SK-N-SH (cell line): ENCODE data around the gene RRP15. TPM values are rescaled to one million over a fixed set of nuclear protein-coding genes. Genes with fewer than 3 reads are reported as not detected.

ENCODE experiments used
- CTCF ChIA-PET: fragments of 300-600, 350-600 bp; formaldehyde crosslinking; extraction: SDS; loops from one replicate; lab custom pipeline; 2021; lab: Yijun Ruan, JAX
- POLR2A ChIA-PET: fragments of 350-600 bp; sonication (Branson Sonifier 250); formaldehyde crosslinking; extraction: SDS; loops from one replicate; lab custom pipeline; 2020; ENCODE audit warnings: antibody characterized with exemption, inconsistent platforms; lab: Yijun Ruan, JAX
- DNase-seq: peaks from one replicate; pipeline ENCODE4 v3.0.0; 2012
- H2AFZ ChIP-seq: fragments of 200-600 bp; sonication (generic); 2 replicates; pipeline ENCODE4 v1.8.1; 2016; ENCODE audit warnings: antibody characterized with exemption, mild to moderate bottlenecking, low read depth
- H3F3A ChIP-seq: fragments of 200-600 bp; sonication (generic); replicated peaks from 2 replicates; pipeline ENCODE3; 2016; ENCODE audit warnings: antibody characterized with exemption, mild to moderate bottlenecking; ENCODE audit not compliant: insufficient read depth
- H3K27ac ChIP-seq, 2 experiments: fragments of 200-500 bp in 1 of 2; fragments of 200-600 bp in 1 of 2; sonication (Bioruptor generic) in 1 of 2; sonication (generic), shearing (Covaris generic) in 1 of 2; 2 replicates each; pipeline versions ENCODE4 v1.5.1 to v1.6.1; 2014 to 2016; ENCODE audit warnings: low read depth in 2 of 2, inconsistent platforms in 1 of 2, low read length in 1 of 2, mild to moderate bottlenecking in 1 of 2, mixed read lengths in 1 of 2
- H3K27me3 ChIP-seq: fragments of 200-600 bp; sonication (generic), shearing (Covaris generic); 2 replicates; pipeline ENCODE4 v1.6.1; 2016; ENCODE audit warnings: mixed run types; ENCODE audit not compliant: insufficient read depth
- H3K36me3 ChIP-seq, 2 experiments: fragments of 200-500 bp in 1 of 2; fragments of 200-600 bp in 1 of 2; sonication (Bioruptor generic) in 1 of 2; sonication (generic) in 1 of 2; replicated peaks in 1 of 2; 2 replicates each; pipeline versions ENCODE3 to v1.5.1; 2014 to 2016; ENCODE audit warnings: low read length in 1 of 2, mild to moderate bottlenecking in 1 of 2; ENCODE audit not compliant: insufficient read depth in 2 of 2, control insufficient read depth in 1 of 2
- H3K4me1 ChIP-seq, 2 experiments: fragments of 200-500 bp in 1 of 2; fragments of 200-600 bp in 1 of 2; sonication (Bioruptor generic) in 1 of 2; sonication (generic), shearing (Covaris generic) in 1 of 2; 2 replicates each; pipeline versions ENCODE4 v1.5.1 to v1.6.1; 2014 to 2016; ENCODE audit warnings: low read depth in 1 of 2, low read length in 1 of 2, mixed run types in 1 of 2; ENCODE audit not compliant: insufficient read depth in 2 of 2, control insufficient read depth in 1 of 2
- H3K4me2 ChIP-seq: fragments of 200-600 bp; sonication (generic), shearing (Covaris generic); 2 replicates; pipeline ENCODE4 v1.6.1; 2017; ENCODE audit warnings: mixed run types
- H3K4me3 ChIP-seq, 2 experiments: fragments of 200-500 bp in 1 of 2; fragments of 200-600 bp in 1 of 2; sonication (Bioruptor generic) in 1 of 2; sonication (generic), shearing (Covaris generic) in 1 of 2; 2 replicates each; pipeline versions ENCODE4 v1.5.1 to v1.8.1; 2014 to 2016; ENCODE audit warnings: low read depth in 2 of 2, inconsistent platforms in 1 of 2, low read length in 1 of 2, mild to moderate bottlenecking in 1 of 2, mixed read lengths in 1 of 2, moderate library complexity in 1 of 2
- H3K79me2 ChIP-seq: fragments of 200-600 bp; sonication (generic); 2 replicates; pipeline ENCODE4 v1.8.1; 2017; ENCODE audit warnings: mild to moderate bottlenecking; ENCODE audit not compliant: insufficient read depth
- H3K9ac ChIP-seq: fragments of 200-600 bp; sonication (generic); 2 replicates; pipeline ENCODE4 v1.6.1; 2017; ENCODE audit warnings: mixed run types
- H3K9me2 ChIP-seq: fragments of 200-600 bp; sonication (generic); 2 replicates; pipeline ENCODE4 v1.6.1; 2017; ENCODE audit warnings: mixed run types
- H3K9me3 ChIP-seq: fragments of 200-600 bp; sonication (generic); 2 replicates; pipeline ENCODE4 v1.6.1; 2017; ENCODE audit warnings: mixed run types, mild to moderate bottlenecking, moderate library complexity
- H4K20me1 ChIP-seq: fragments of 200-600 bp; sonication (generic); 2 replicates; pipeline ENCODE4 v1.6.1; 2017; ENCODE audit warnings: mild to moderate bottlenecking, mixed run types; ENCODE audit not compliant: insufficient read depth
- CHD2 ChIP-seq: fragments of 150-350 bp; IDR thresholded peaks from 2 replicates; pipeline ENCODE4 v1.6.1; 2018; ENCODE audit warnings: low read length; ENCODE audit not compliant: partially characterized antibody
- EP300 ChIP-seq, 2 experiments: IDR thresholded peaks; 2 replicates each; pipeline versions ENCODE4 v1.4.0 to v1.6.1; 2012; ENCODE audit warnings: borderline replicate concordance in 1 of 2, low read depth in 1 of 2, low read length in 1 of 2
- EZH2phosphoT487 ChIP-seq: fragments of 200-600 bp; sonication (generic); IDR thresholded peaks from 2 replicates; pipeline ENCODE4 v1.6.1; 2017; ENCODE audit warnings: low read depth, mixed run types, mild to moderate bottlenecking, antibody characterized with exemption, moderate library complexity, borderline replicate concordance
- FOXJ3 ChIP-seq: sonication (generic); formaldehyde crosslinking; IDR thresholded peaks from 2 replicates; pipeline ENCODE4 v1.5.1; 2020; ENCODE audit warnings: mild to moderate bottlenecking, missing genetic modification reagents
- FOXM1 ChIP-seq: IDR thresholded peaks from 2 replicates; pipeline ENCODE4 v1.4.0; 2012; ENCODE audit warnings: low read depth, mild to moderate bottlenecking
- MEF2A ChIP-seq: IDR thresholded peaks from 2 replicates; pipeline ENCODE4 v1.4.0; 2012; ENCODE audit warnings: low read depth, borderline replicate concordance
- NFIC ChIP-seq: IDR thresholded peaks from 2 replicates; pipeline ENCODE4 v1.4.0; 2012; ENCODE audit warnings: borderline replicate concordance
- NRF1 ChIP-seq: IDR thresholded peaks from 2 replicates; pipeline ENCODE4 v1.6.1; 2012; ENCODE audit warnings: low read depth, mild to moderate bottlenecking, low read length
- RAD21 ChIP-seq: IDR thresholded peaks from 2 replicates; pipeline ENCODE4 v1.6.1; 2012; ENCODE audit warnings: mild to moderate bottlenecking, low read length
- RCOR1 ChIP-seq: fragments of 150-350 bp; IDR thresholded peaks from 2 replicates; pipeline ENCODE4 v1.6.1; 2017; ENCODE audit warnings: antibody characterized with exemption, low read length
- RFX5 ChIP-seq: IDR thresholded peaks from 2 replicates; pipeline ENCODE4 v1.6.1; 2012; ENCODE audit warnings: mild to moderate bottlenecking, improper control_type of control experiment, low read length
- SIN3A ChIP-seq: IDR thresholded peaks from 2 replicates; pipeline ENCODE4 v1.6.1; 2012; ENCODE audit warnings: low read depth, mild to moderate bottlenecking, low read length, moderate library complexity, borderline replicate concordance
- TAF1 ChIP-seq: IDR thresholded peaks from 2 replicates; pipeline ENCODE4 v1.6.1; 2012; ENCODE audit warnings: low read depth, mild to moderate bottlenecking, low read length, moderate library complexity, borderline replicate concordance
- TCF12 ChIP-seq: IDR thresholded peaks from 2 replicates; pipeline ENCODE4 v1.4.0; 2012
- TEAD4 ChIP-seq: IDR thresholded peaks from 2 replicates; pipeline ENCODE4 v1.4.0; 2012; ENCODE audit warnings: mild to moderate bottlenecking, borderline replicate concordance; ENCODE audit not compliant: insufficient read depth
- WGBS: methylation state at CpG from one replicate; pipeline ENCODE4 v1.1.6; 2017; ENCODE audit warnings: low lambda C conversion rate; 5-methylcytosine and 5-hydroxymethylcytosine counted together
- polyA plus RNA-seq, 3 experiments: library from polyadenylated mRNA; depleted of rRNA; stranded (reverse); fragments of >200 nt; gene quantifications; 2 replicates each; pipeline ENCODE4 v1.2.3, GENCODE V29; 2012
- TF ChIP-seq, protein P1 (sequence below): IDR thresholded peaks from 2 replicates; pipeline ENCODE4 v1.4.0; 2012; ENCODE audit warnings: low read depth
- TF ChIP-seq, protein P2 (sequence below): IDR thresholded peaks from 2 replicates; pipeline ENCODE4; 2012
- TF ChIP-seq, protein P3 (sequence below): fragments of 200-600 bp; sonication (generic); IDR thresholded peaks from 2 replicates; pipeline ENCODE4 v1.6.1; 2017; ENCODE audit warnings: antibody characterized with exemption, mild to moderate bottlenecking, moderate library complexity
- TF ChIP-seq, protein P4 (sequence below): IDR thresholded peaks from 2 replicates; pipeline ENCODE4 v1.6.1; 2012; ENCODE audit warnings: mild to moderate bottlenecking, low read depth, low read length, moderate library complexity
- TF ChIP-seq, protein P5 (sequence below): IDR thresholded peaks from 2 replicates; pipeline ENCODE4 v1.4.0; 2012; ENCODE audit warnings: low read depth, borderline replicate concordance

Gene RRP15
- polyA plus RNA-seq, 1 of the 3 experiments (the other 2 are of a cell fraction), result 2.1 TPM

DNA sequence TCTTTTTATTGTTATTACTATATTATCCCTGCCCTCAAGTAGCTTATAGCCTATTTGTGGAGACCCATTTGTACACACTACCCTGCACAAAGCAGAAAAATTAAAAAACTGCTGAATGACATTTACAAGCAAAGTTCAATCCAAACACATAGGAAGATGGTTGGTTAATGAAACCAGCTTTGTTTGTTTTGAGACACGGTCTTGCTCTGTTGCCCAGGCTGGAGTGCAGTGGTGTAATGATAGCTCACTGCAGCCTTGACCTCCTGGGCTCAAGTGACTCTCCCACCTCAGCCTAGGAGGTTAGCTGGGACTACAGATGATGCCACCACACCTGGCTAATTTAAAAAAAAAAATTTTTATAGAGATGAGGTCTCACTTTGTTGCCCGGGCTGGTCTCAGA lies 91.6 kb downstream of the RRP15 start:
- no peak for DNase-seq
- no peaks in the 10 kb centered on the region for H3K36me3 ChIP-seq
- no peaks in the 10 kb centered on the region for H4K20me1 ChIP-seq
- peak overlapping the region in 1 of 2 experiments; percentile 12; a peak in 1 of 4 replicates for H3K4me3 ChIP-seq
- H3K9me3 ChIP-seq, result no peaks in the 10 kb centered on the region
- peak overlapping the region; percentile 72 for H3K4me2 ChIP-seq
- CTCF ChIA-PET, result interaction anchor here (1.1 to 1.8 kb wide), 3 partner anchors 30 to 1436 kb away, joined by 3 to 6 read pairs (median 3); no protein-coding TSS in a partner anchor
- peak overlapping the region; percentile 63 for H3K9ac ChIP-seq
- TF ChIP-seq FOXJ3 (CRISPR knock-in tag), result no peak
- no peak for TF ChIP-seq TCF12
- no peak for TF ChIP-seq FOXM1
- no peak for TF ChIP-seq NFIC
- TF ChIP-seq TEAD4, result no peak
- TF ChIP-seq RFX5, result no peak
- TF ChIP-seq, protein P1, sequence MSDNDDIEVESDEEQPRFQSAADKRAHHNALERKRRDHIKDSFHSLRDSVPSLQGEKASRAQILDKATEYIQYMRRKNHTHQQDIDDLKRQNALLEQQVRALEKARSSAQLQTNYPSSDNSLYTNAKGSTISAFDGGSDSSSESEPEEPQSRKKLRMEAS, result no peak
- no peak for TF ChIP-seq TAF1
- 74% methylated on average over 2 of the region's 2 CpGs for WGBS
- H3K4me1 ChIP-seq, result peaks cover 17 to 45% of the 10 kb centered on the region in 2 experiments
- no peaks in the 10 kb centered on the region for H3K79me2 ChIP-seq
- peak overlapping the region; percentile 25 to 91; a peak in 3 of 4 replicates for H3K27ac ChIP-seq
- peaks cover 38% of the 10 kb centered on the region for H3F3A ChIP-seq
- H3K27me3 ChIP-seq, result no peaks in the 10 kb centered on the region
- no peak overlapping the region for H2AFZ ChIP-seq
- POLR2A ChIA-PET, result no interaction called here
- no peaks in the 10 kb centered on the region for H3K9me2 ChIP-seq

DNA sequence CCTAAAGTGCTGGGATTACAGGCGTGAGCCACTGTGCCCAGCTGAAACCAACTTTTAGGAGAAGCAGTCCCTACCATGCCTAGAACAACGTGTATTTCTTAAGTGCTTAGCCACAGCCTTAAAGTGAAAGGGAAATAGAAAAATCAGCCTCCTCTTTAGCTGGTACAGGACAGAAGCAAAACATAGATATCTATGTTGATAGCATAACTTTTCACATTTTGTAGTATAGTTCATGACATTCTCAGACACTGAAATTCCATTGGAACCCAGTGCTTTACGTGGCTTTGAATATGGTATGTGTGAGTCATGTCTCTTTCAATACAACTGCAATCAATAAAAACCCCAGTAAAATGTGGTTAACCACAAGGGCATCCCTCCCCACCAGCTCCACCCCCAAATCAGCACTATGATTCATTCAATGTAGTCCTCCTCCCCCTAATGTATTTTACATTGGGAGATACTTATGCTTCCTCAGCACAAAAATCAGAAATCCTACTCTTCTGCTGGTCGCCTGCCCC lies 92.1 kb downstream of the RRP15 start:
- H3K79me2 ChIP-seq, result no peaks in the 10 kb centered on the region
- H3K9me2 ChIP-seq, result no peaks in the 10 kb centered on the region
- no peaks in the 10 kb centered on the region for H3K9me3 ChIP-seq
- H3K4me1 ChIP-seq, result peaks cover 14 to 45% of the 10 kb centered on the region in 2 experiments
- WGBS, result 24% methylated on average over 4 of the region's 4 CpGs
- H3K4me3 ChIP-seq, result peak overlapping the region in 1 of 2 experiments; percentile 12; a peak in 1 of 4 replicates
- peak overlapping the region; percentile 72 for H3K4me2 ChIP-seq
- ChIA-PET CTCF (interaction anchor here (1.1 to 1.8 kb wide), 3 partner anchors 30 to 1435 kb away, joined by 3 to 6 read pairs (median 3); no protein-coding TSS in a partner anchor), POLR2A (no interaction called here)
- peaks cover 38% of the 10 kb centered on the region for H3F3A ChIP-seq
- H3K36me3 ChIP-seq, result no peaks in the 10 kb centered on the region
- H3K9ac ChIP-seq, result peak overlapping the region; percentile 63
- no peaks in the 10 kb centered on the region for H3K27me3 ChIP-seq
- no peak overlapping the region for H2AFZ ChIP-seq
- H4K20me1 ChIP-seq, result no peaks in the 10 kb centered on the region
- H3K27ac ChIP-seq, result peak overlapping the region; percentile 39 to 91; a peak in 3 of 4 replicates
- no peak for DNase-seq
- TF ChIP-seq MEF2A, result peak; percentile 82
- no peak for TF ChIP-seq CHD2
- TF ChIP-seq, protein P2, sequence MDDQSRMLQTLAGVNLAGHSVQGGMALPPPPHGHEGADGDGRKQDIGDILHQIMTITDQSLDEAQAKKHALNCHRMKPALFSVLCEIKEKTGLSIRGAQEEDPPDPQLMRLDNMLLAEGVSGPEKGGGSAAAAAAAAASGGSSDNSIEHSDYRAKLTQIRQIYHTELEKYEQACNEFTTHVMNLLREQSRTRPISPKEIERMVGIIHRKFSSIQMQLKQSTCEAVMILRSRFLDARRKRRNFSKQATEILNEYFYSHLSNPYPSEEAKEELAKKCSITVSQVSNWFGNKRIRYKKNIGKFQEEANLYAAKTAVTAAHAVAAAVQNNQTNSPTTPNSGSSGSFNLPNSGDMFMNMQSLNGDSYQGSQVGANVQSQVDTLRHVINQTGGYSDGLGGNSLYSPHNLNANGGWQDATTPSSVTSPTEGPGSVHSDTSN, result peak; percentile 96
- TF ChIP-seq, protein P3, sequence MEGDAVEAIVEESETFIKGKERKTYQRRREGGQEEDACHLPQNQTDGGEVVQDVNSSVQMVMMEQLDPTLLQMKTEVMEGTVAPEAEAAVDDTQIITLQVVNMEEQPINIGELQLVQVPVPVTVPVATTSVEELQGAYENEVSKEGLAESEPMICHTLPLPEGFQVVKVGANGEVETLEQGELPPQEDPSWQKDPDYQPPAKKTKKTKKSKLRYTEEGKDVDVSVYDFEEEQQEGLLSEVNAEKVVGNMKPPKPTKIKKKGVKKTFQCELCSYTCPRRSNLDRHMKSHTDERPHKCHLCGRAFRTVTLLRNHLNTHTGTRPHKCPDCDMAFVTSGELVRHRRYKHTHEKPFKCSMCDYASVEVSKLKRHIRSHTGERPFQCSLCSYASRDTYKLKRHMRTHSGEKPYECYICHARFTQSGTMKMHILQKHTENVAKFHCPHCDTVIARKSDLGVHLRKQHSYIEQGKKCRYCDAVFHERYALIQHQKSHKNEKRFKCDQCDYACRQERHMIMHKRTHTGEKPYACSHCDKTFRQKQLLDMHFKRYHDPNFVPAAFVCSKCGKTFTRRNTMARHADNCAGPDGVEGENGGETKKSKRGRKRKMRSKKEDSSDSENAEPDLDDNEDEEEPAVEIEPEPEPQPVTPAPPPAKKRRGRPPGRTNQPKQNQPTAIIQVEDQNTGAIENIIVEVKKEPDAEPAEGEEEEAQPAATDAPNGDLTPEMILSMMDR, result no peak
- no peak for TF ChIP-seq NRF1
- no peak for TF ChIP-seq FOXJ3 (CRISPR knock-in tag)
- no peak for TF ChIP-seq RAD21
- TF ChIP-seq, protein P4, sequence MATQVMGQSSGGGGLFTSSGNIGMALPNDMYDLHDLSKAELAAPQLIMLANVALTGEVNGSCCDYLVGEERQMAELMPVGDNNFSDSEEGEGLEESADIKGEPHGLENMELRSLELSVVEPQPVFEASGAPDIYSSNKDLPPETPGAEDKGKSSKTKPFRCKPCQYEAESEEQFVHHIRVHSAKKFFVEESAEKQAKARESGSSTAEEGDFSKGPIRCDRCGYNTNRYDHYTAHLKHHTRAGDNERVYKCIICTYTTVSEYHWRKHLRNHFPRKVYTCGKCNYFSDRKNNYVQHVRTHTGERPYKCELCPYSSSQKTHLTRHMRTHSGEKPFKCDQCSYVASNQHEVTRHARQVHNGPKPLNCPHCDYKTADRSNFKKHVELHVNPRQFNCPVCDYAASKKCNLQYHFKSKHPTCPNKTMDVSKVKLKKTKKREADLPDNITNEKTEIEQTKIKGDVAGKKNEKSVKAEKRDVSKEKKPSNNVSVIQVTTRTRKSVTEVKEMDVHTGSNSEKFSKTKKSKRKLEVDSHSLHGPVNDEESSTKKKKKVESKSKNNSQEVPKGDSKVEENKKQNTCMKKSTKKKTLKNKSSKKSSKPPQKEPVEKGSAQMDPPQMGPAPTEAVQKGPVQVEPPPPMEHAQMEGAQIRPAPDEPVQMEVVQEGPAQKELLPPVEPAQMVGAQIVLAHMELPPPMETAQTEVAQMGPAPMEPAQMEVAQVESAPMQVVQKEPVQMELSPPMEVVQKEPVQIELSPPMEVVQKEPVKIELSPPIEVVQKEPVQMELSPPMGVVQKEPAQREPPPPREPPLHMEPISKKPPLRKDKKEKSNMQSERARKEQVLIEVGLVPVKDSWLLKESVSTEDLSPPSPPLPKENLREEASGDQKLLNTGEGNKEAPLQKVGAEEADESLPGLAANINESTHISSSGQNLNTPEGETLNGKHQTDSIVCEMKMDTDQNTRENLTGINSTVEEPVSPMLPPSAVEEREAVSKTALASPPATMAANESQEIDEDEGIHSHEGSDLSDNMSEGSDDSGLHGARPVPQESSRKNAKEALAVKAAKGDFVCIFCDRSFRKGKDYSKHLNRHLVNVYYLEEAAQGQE, result 0 out of 2 replicates have a peak, but pooled peaks have one; percentile 64
- no peak for TF ChIP-seq EZH2phosphoT487
- TF ChIP-seq EP300 (IDR thresholded peaks at IDR 0.05; ENCODE audit: borderline replicate concordance in 1 of 2, low read depth in 1 of 2, low read length in 1 of 2), result peak in 1 of 2 experiments; percentile 98; a peak in 2 of 4 replicates
- no peak for TF ChIP-seq RCOR1
- TF ChIP-seq, protein P5, sequence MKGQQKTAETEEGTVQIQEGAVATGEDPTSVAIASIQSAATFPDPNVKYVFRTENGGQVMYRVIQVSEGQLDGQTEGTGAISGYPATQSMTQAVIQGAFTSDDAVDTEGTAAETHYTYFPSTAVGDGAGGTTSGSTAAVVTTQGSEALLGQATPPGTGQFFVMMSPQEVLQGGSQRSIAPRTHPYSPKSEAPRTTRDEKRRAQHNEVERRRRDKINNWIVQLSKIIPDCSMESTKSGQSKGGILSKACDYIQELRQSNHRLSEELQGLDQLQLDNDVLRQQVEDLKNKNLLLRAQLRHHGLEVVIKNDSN, result no peak
- peak; percentile 62; the same call in 1 of the 2 replicates for TF ChIP-seq SIN3A
